Dendritic cell treated with granulocyte-macrophage colony-stimulating factor and Interleukin-4, amounts not matched to agents 40 ng/mL and 50 ng/mL, for 4 days (primary cell): ENCODE results near the gene GZF1.
"Not testable (repeated sequence)": the region's sequence is repeated elsewhere in the genome, so short reads cannot be mapped to it uniquely, and the experiment has no call there.

Experiments used
- H3K27ac Mint-ChIP-seq: one replicate; pipeline ENCODE4 v1.8.0; 2022; ENCODE audit warnings: mild to moderate bottlenecking, mixed read lengths
- H3K27me3 Mint-ChIP-seq: one replicate; pipeline ENCODE4 v1.8.0; 2022; ENCODE audit warnings: mild to moderate bottlenecking, mixed read lengths
- H3K36me3 Mint-ChIP-seq: one replicate; pipeline ENCODE4 v1.8.0; 2022; ENCODE audit warnings: low read depth, mixed read lengths
- H3K4me1 Mint-ChIP-seq: one replicate; pipeline ENCODE4 v1.8.0; 2022; ENCODE audit warnings: low read depth, mixed read lengths
- H3K4me3 Mint-ChIP-seq: one replicate; pipeline ENCODE4 v1.8.0; 2022; ENCODE audit warnings: mild to moderate bottlenecking, moderate library complexity, mixed read lengths
- H3K9me3 Mint-ChIP-seq: one replicate; pipeline ENCODE4 v1.8.0; 2022; ENCODE audit warnings: mixed read lengths
- intact Hi-C: fragments of 100-400 bp; cut with micrococcal nuclease; formaldehyde crosslinking; loops from one replicate; pipeline ENCODE4 v1.15.0; 2022

The GZF1 gene

DNA sequence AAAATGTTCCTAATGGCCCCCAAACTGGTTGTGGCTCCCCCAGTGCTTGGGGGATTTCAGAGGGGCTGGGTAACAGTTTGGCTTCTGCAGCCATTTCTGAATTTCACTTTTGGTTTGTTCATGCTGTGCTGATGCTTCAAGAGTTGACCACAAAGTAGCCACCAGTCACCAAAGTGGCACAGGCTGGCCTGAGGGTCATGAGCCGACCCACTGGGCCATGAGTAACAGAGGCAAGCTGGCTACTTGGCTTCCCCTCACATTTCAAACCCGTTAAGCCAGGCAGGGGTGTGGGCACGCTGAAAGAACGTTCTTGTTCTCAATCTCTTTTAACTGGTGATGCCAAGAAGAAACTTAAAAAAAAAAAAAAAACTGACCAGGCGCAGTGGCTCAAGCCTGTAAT, 26.5 kb upstream of the GZF1 start:
- no peaks in the 10 kb centered on the region for H3K9me3 Mint-ChIP-seq
- no peak overlapping the region for H3K4me3 Mint-ChIP-seq
- H3K27ac Mint-ChIP-seq: no peak overlapping the region
- intact Hi-C loops: loop anchor here (5.0 kb wide), 1 partner anchor 103 kb away; no protein-coding TSS in a partner anchor
- H3K27me3 Mint-ChIP-seq: peaks cover 39% of the 10 kb centered on the region
- H3K36me3 Mint-ChIP-seq: no peaks in the 10 kb centered on the region
- peaks cover 7% of the 10 kb centered on the region for H3K4me1 Mint-ChIP-seq

DNA sequence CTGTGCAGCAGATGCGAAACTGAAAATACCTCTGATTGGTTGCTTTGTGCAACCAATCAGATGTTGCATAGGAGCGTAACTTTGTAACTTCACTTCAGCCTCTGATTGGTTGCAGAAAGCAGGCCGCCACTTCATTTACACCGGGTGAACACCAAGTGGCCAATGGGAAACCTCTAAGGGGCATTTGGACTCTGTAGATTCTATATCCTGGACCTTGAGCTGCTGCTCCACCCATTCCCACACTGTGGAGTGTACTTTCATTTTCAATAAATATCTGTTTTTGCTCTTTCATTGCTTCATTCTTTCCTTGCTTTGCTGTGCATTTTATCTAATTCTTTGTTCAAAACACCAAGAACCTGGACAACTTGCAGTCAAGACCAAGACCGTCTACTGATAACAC, 25.5 kb upstream of the GZF1 start:
- peaks cover 37% of the 10 kb centered on the region for H3K27me3 Mint-ChIP-seq
- no peak overlapping the region for H3K27ac Mint-ChIP-seq
- H3K9me3 Mint-ChIP-seq: no peaks in the 10 kb centered on the region
- intact Hi-C loops: loop anchor here (5.0 kb wide), 1 partner anchor 104 kb away; no protein-coding TSS in a partner anchor
- no peak overlapping the region for H3K4me3 Mint-ChIP-seq
- H3K36me3 Mint-ChIP-seq: no peaks in the 10 kb centered on the region
- peaks cover 7% of the 10 kb centered on the region for H3K4me1 Mint-ChIP-seq

GRCh38 chr20:23337312-23337711, 24.7 kb upstream of the GZF1 start:
- Mint-ChIP-seq H3K4me1 (peaks cover 7% of the 10 kb centered on the region), H3K4me3 (no peak overlapping the region), H3K27ac (no peak overlapping the region), H3K9me3 (no peaks in the 10 kb centered on the region), H3K27me3 (peaks cover 34% of the 10 kb centered on the region), H3K36me3 (no peaks in the 10 kb centered on the region)
- intact Hi-C loops: loop anchor here (5.0 kb wide), 1 partner anchor 105 kb away; no protein-coding TSS in a partner anchor

GRCh38 chr20:23339986-23340385, 22.0 kb upstream of the GZF1 start:
- H3K36me3 Mint-ChIP-seq: no peaks in the 10 kb centered on the region
- H3K4me1 Mint-ChIP-seq: no peaks in the 10 kb centered on the region
- H3K27me3 Mint-ChIP-seq: peaks cover 17% of the 10 kb centered on the region
- H3K4me3 Mint-ChIP-seq: no peak overlapping the region
- H3K27ac Mint-ChIP-seq: no peak overlapping the region
- intact Hi-C loops: loop anchor here (1.0 to 5.0 kb wide), 4 partner anchors 108 to 1005 kb away; no protein-coding TSS in a partner anchor
- no peaks in the 10 kb centered on the region for H3K9me3 Mint-ChIP-seq

- no peaks in the 10 kb centered on the region for H3K4me1 Mint-ChIP-seq
- peaks cover 11% of the 10 kb centered on the region for H3K27me3 Mint-ChIP-seq
- no peak overlapping the region for H3K27ac Mint-ChIP-seq
- intact Hi-C loops: loop anchor here (1.0 to 5.0 kb wide), 3 partner anchors 288 to 1006 kb away; no protein-coding TSS in a partner anchor
- no peaks in the 10 kb centered on the region for H3K36me3 Mint-ChIP-seq
- no peak overlapping the region for H3K4me3 Mint-ChIP-seq
- no peaks in the 10 kb centered on the region for H3K9me3 Mint-ChIP-seq
Observed at GRCh38 chr20:23340524-23340923, 21.5 kb upstream of the GZF1 start.

DNA sequence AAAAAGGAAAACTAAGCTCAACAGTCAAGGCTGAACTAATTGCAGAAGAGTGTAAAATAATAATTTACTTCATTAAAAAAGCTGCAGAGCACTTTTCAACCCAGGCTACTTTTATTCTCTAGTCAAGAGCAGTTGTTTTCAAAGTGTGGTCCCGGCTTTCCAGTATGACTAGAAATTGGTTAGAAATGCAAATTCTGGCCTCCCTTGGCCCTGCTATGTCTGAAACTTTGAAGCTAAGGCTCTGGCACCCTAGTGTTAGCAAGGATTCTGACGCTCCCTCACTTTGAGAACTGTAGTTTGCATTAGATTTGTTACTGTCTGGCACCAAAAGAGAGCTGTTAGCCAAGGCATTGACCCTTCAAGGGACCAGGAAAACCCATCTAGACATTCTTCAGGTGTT, 20.9 kb upstream of the GZF1 start:
- Mint-ChIP-seq H3K9me3 (no peaks in the 10 kb centered on the region), H3K4me1 (no peaks in the 10 kb centered on the region), H3K27me3 (peaks cover 11% of the 10 kb centered on the region), H3K36me3 (no peaks in the 10 kb centered on the region), H3K4me3 (no peak overlapping the region), H3K27ac (no peak overlapping the region)
- intact Hi-C loops: loop anchor here (2.0 to 5.0 kb wide), 2 partner anchors 289 to 1006 kb away; no protein-coding TSS in a partner anchor

DNA sequence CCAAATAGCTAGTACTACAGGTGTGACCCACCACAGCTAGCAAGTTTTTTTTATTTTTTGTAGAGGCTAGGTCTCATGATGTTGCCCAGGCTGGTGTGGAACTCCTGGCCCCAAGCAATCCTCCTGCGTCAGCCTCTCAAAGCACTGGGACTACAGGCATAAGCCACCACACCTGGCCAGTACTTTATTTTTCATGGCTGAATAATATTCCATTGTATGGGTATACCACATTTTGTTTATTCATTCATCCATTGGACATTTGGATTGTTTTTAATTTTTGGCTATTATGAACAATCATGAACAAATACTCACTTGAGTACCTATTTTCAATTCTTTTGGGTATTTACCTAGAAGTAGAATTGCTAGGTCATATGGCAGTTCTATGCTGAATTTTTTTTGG, 18.4 kb upstream of the GZF1 start:
- no peaks in the 10 kb centered on the region for H3K36me3 Mint-ChIP-seq
- H3K9me3 Mint-ChIP-seq: no peaks in the 10 kb centered on the region
- intact Hi-C loops: loop anchor here (5.0 kb wide), 1 partner anchor 291 kb away; no protein-coding TSS in a partner anchor
- H3K4me3 Mint-ChIP-seq: no peak overlapping the region
- peaks cover 13% of the 10 kb centered on the region for H3K27me3 Mint-ChIP-seq
- no peaks in the 10 kb centered on the region for H3K4me1 Mint-ChIP-seq
- H3K27ac Mint-ChIP-seq: no peak overlapping the region

- H3K36me3 Mint-ChIP-seq: no peaks in the 10 kb centered on the region
- no peaks in the 10 kb centered on the region for H3K9me3 Mint-ChIP-seq
- intact Hi-C loops: loop anchor here (5.0 kb wide), 1 partner anchor 292 kb away; no protein-coding TSS in a partner anchor
- H3K4me3 Mint-ChIP-seq: no peak overlapping the region
- no peak overlapping the region for H3K27ac Mint-ChIP-seq
- H3K4me1 Mint-ChIP-seq: peaks cover 2% of the 10 kb centered on the region
- H3K27me3 Mint-ChIP-seq: peaks cover 10% of the 10 kb centered on the region
Observed at GRCh38 chr20:23344336-23344735, 17.6 kb upstream of the GZF1 start.

GRCh38 chr20:23346002-23346401, 16.0 kb upstream of the GZF1 start:
- H3K4me3 Mint-ChIP-seq: no peak overlapping the region
- intact Hi-C loops: no loop called here
- no peaks in the 10 kb centered on the region for H3K36me3 Mint-ChIP-seq
- H3K27me3 Mint-ChIP-seq: peaks cover 8% of the 10 kb centered on the region
- H3K9me3 Mint-ChIP-seq: no peaks in the 10 kb centered on the region
- H3K27ac Mint-ChIP-seq: no peak overlapping the region
- H3K4me1 Mint-ChIP-seq: peaks cover 9% of the 10 kb centered on the region

- H3K27me3 Mint-ChIP-seq: peaks cover 5% of the 10 kb centered on the region
- no peaks in the 10 kb centered on the region for H3K36me3 Mint-ChIP-seq
- no peak overlapping the region for H3K4me3 Mint-ChIP-seq
- no peak overlapping the region for H3K27ac Mint-ChIP-seq
- no peaks in the 10 kb centered on the region for H3K9me3 Mint-ChIP-seq
- H3K4me1 Mint-ChIP-seq: peaks cover 18% of the 10 kb centered on the region
- intact Hi-C loops: no loop called here
Observed at GRCh38 chr20:23347791-23348190, 14.2 kb upstream of the GZF1 start.

- H3K4me3 Mint-ChIP-seq, H3K9me3 Mint-ChIP-seq, H3K27me3 Mint-ChIP-seq, H3K36me3 Mint-ChIP-seq, H3K27ac Mint-ChIP-seq, intact Hi-C loops: not testable (repeated sequence)
- peaks cover 21% of the 10 kb centered on the region for H3K4me1 Mint-ChIP-seq
Observed at GRCh38 chr20:23348510-23348909, 13.5 kb upstream of the GZF1 start.

GRCh38 chr20:23349338-23350195, 12.4 kb upstream of the GZF1 start:
- Mint-ChIP-seq H3K27me3 (peaks cover 5% of the 10 kb centered on the region), H3K27ac (peak overlapping the region; percentile 95), H3K9me3 (no peaks in the 10 kb centered on the region), H3K4me1 (peaks cover 21% of the 10 kb centered on the region), H3K4me3 (peak overlapping the region; percentile 84), H3K36me3 (peaks cover 10% of the 10 kb centered on the region)
- intact Hi-C loops: loop anchor here (1.0 kb wide), 2 partner anchors 9 to 13 kb away; partner anchors contain the start of gene GZF1

GRCh38 chr20:23350196-23350903, 11.6 kb upstream of the GZF1 start, which contains the start of gene NXT1:
NXT1 (plus strand) TSS chr20:23350791; CDS start chr20:23354042, 3,251 bp downstream.
- peaks cover 21% of the 10 kb centered on the region for H3K4me1 Mint-ChIP-seq
- peak within 1 kb of the TSS; percentile 84 for H3K4me3 Mint-ChIP-seq
- H3K9me3 Mint-ChIP-seq: no peaks in the 10 kb centered on the region
- H3K27me3 Mint-ChIP-seq: peaks cover 5% of the 10 kb centered on the region
- H3K36me3 Mint-ChIP-seq: peaks cover 18% of the 10 kb centered on the region
- H3K27ac Mint-ChIP-seq: peak within 1 kb of the TSS; percentile 95
- intact Hi-C loops: loop anchor here (1.0 kb wide), 2 partner anchors 8 to 12 kb away; partner anchors contain the start of gene GZF1
